Measurements from ENCODE around the gene AFDN.

Gene AFDN

DNA sequence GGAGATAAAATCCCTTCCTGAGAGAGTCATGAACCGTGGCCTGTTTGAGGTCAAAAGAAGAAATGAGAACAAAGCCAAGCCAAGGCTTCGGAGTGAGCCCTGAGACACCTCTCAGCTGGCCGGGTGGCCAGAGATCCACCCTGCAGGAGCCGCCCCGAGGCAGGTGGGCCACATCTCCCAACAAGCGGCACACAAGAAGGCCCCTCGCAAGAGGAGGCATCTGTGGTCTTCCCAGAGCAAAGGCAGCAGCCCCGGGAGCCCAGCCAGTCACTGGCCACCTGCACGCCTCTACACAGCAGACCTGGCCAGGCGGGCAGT lies 30.9 kb upstream of the AFDN start:
- in situ Hi-C loops (cut with HindIII; ENCODE audit: low sequenced_read_pairs), result no loop called here

DNA sequence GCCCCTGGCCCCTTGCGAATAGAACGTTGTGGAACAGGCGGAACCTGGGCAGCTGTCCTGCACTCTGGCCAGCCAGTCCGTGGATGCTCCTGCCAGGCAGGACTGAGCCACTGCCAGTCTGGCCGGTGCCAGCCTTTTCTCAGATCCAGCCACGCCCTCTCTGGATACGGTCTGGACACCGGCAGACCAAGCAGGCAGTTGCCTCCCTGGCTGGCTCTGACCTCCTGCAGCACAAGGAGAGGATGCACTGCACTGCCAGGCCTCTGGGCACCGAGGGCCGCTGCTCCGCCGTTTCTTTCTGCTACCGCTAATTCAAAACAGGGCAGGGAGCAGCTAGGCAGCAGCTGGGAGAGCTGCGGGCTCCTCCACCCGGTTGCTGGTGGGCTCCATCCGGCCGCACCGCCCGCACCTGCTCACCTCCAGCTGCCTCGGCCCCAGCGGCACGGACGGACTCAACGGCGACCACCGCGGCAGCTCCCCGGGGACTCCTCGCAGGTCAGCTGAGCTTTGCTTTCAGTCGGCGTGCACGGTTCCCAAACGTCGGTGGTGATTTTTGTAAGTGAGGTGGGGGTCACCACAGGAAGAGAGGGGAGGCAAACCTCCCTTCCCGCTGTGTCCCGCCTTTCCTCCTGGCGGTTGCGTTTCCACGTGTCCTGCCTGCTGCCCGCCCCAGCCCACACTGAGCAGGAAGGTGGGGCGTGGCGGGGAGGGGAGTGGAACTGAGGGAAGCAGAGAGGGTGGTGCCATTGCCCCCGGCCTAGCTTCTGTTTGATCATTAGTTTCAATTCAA lies 30.3 kb upstream of the AFDN start:
- in situ Hi-C loops (cut with HindIII; ENCODE audit: low sequenced_read_pairs), result no loop called here

DNA sequence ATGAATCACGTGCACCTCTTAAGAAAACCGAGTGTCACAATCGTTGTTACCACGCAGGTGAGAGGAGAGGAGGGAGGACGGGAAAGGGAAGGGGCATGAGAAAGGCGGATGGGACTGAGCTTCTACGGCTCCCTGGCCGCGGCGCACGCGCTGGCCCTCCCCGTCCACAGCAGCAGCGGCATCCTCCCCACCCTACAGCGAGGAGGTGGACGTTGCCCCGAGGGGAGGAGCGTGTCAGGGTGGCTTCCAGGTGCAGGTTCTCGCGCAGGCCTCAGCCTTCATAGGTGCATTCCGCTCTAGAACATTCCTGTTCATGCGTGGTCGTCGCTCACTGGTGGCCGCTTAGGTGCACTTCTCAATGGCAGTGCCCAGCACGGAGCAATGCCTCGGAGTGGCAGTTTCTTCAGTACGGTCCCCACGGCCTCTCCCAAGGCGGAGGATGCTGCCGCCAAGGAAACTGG lies 29.7 kb upstream of the AFDN start:
- in situ Hi-C loops (cut with HindIII; ENCODE audit: low sequenced_read_pairs), result no loop called here

DNA sequence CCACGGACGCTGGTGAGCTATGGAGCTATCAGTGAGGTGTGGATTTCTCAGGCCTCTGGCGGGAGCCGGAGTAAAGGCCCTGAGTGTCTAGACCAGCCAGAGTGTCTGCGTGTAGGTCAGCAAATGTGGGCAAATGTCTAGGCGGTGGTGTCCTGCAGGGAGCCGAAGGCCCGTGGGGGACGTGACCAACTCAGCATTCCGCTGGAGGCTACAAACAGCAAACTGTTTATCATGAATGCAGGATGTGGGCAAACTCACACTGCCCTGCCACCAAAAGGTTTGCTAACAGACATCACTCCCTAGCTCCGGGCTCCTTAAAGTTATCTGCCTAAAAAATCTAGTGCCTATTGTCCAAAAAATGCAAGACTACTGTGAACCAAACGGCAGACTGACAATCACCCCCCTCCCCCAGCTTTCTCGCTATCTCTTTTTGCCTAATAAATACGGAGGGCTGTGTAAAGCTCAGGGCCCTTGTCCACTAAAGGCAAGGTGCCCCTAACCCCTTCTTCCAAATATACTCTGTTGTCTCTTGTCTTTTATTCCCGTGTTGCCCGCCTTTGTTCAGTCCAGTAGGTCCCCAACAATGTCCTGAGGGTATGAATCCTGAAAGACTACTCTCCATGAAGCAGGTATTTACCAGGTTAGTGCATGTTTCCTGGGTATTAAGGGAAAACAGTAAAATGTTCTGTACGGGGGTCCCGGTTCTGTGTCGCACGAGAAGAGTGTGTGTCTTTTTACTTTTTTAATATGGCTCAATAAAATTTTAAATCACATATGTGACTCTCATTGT lies 29.0 kb upstream of the AFDN start:
- in situ Hi-C loops (cut with HindIII; ENCODE audit: low sequenced_read_pairs), result no loop called here

DNA sequence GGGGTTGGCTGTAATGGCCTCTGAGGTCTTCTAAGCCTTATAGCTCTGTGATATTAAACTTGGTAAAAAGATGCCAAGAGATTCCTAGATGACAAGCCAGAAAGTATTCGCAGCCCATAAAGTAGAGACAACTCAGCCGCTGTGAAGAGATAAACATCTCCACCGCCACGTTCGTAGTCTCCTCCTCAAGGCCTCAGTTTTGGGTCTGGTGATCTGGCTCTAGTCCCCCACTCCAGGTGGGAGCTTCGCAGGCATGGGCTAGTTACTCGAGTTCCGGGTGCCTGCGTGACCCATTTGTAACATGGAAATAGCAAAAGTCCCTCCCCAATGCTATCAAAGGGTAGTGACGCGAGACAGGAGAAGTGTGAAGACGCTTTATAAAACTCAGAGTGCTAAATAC lies 28.3 kb upstream of the AFDN start:
- in situ Hi-C loops (cut with HindIII; ENCODE audit: low sequenced_read_pairs), result no loop called here

DNA sequence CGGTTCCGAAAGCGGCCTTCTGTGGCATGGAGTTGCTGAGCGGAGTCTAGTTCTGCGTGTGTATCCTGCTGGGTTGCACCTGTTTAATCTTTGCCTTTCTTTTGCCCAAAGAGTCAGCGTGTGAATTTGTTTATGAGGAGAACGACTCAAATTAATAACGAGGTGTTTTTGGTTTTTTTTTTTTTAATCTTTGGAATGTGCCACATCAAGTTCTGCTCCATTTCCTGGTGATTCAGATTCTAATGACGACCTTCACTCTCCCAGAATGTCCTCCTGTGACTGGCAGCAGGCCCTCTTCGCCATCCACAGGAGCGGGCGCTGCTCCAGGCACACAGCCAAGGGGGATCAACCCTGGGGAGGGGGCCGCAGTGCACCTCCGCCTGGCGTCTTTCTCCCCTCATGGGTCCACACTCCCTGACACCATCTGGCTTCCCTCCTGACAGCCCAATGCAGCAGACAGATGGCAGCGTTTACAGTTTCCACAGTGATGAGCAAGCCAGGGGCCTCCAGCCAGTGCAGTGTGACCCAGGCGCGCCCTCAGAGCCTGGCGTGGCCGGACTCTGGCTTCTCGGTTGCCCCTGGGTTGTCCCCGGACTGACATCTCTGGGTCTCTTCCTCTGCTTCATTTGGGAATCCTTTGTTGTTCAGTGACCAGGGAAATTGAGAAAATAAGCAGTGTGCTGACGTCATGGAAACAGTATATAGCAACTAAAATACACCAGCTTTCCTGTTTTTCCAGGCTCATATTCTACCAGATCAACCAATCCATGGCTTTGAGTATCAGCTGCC lies 27.5 kb upstream of the AFDN start:
- in situ Hi-C loops (cut with HindIII; ENCODE audit: low sequenced_read_pairs), result no loop called here

DNA sequence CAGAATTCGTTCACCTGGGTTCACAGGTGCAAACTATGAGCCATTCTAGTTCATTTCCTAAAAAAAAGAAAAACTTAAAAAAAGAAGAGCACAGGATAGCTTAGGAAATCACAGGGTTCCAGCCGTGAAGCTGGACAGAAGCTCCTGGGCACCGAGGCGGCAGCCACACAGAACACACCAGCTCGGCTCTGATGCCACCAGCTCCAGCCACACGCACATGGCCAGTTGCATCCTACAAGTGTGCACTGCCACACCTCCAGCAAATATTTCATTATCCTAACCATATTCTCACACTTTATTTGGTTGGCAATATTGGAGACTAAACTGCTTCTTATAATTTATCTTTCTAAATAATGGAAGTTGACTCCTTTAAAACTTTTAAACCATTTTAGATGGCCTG lies 26.2 kb upstream of the AFDN start:
- in situ Hi-C loops (cut with HindIII; ENCODE audit: low sequenced_read_pairs), result no loop called here

DNA sequence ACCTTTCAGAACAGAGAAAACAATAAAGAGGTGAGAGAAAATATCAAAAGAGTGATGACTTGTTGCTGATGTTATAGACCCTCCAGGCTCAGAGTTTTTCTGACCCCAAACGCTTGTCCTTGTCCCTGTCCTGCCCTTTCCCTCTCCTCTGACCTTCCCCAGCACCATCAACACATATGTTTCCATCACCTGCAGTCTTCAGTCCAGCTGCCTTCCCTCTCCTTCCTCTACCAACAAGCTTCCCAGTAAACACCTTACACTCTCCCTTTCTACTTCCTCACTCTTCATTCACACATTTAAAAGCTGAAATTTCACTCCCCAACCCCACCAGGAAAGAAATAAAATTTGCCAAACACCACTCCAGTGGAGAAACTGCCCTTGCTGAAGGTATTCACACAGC lies 25.4 kb upstream of the AFDN start:
- in situ Hi-C loops (cut with HindIII; ENCODE audit: low sequenced_read_pairs), result no loop called here

DNA sequence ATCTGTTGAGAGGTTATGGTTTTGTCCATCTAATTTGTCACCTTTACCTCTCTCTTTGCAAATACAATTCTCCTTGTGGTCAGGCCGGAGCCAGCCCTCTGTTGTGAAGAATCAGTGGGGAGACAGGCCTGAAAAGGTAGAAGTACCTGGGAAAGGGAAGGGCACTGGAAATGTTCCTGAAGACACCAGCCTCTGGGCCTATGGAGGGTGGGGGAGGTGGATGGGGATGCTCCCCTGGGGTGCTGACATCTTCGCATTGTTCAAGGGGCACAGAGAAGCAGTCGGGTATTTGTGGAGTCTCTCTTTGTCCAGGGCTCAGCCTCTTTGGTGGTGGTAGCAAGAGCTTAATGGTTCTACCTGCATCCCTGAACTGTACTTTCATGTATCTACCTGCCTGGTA lies 24.4 kb upstream of the AFDN start:
- in situ Hi-C loops (cut with HindIII; ENCODE audit: low sequenced_read_pairs), result no loop called here

DNA sequence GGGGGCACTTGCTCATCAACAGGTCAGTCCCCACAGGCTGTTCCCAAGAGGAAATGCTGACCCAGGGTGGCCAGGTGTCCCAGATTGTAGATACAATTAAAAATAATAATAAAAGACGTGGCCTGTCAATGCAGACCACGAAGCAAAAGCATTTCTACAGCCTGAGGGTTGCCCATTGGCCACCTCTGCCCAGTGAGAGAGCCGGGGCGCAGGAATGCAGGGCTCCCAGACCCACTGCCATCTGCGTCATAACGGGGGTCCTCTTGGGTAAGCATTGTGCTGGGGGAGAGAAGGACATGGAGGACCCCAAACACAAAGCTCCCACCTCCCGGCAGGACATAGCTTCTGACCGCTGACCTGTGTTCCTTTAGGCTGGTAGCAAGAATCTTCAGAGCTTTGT lies 22.9 kb upstream of the AFDN start:
- in situ Hi-C loops (cut with HindIII; ENCODE audit: low sequenced_read_pairs), result no loop called here

DNA sequence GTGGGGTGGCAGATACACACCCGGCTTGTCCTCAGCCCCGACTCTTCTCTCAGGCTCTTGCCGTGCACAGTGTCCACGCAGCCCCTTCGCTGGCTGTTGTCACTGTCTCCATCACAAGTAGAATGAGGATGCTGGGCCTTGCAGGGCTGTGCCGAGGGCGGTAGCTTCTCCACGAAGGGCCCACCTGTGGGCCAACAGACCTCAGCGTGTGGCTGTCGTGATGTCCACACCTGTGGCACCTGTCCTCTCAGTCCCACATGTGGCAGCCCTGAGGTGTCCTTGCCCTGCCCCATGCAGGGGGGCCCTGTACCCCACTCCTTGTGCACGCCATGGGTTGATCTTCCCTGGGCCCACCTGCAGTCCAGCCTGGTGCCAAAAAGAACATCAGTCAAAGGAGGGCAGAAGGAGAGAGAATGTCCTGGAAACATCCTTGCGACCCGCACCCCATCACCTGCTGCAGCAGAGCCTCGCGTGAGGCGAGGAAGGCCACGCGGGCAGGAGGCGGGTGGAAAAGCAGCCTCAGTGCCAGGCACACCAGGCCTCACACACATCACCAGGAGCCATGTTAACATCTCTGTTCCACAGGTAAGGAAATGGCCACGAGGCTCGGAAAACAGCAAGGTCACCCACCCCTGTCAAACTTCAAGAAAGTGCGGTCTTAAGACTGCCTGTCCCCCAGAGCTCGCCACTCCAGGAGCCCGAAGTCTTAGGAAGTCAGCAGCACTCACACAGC lies 22.3 kb upstream of the AFDN start:
- in situ Hi-C loops (cut with HindIII; ENCODE audit: low sequenced_read_pairs), result no loop called here

DNA sequence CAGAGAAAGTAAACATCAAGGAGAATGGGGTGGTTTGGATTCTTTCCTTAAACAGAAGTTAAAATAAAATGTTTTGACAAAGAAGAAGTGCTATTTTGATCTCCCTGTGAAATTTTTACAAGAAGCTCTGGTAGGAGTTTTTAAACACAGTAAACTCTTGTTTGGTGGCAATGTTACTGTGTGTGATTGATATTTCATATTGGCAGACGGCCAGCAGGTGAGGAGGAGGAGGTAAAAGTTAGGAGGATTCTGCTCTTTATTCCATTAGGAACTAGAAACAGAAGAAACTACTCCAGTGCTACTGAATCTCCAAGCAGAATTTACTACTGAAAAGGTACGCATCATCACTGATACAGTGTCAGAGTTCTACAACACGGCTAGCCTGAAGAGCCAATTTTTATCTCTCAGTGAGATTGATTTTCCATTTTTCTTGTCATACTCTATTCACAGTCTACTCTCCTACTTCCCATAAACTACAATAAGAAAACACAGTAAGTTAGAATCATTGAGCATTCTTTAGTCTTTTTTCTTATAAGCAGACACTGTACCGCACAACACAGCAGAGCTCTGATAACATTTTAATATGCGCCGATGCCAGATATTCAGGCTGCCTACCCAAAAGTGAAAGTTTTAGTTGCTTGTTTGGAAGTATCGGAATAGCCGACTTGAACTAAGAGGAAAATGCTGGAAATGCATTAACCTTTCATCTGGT lies 21.2 kb upstream of the AFDN start:
- in situ Hi-C loops (cut with HindIII; ENCODE audit: low sequenced_read_pairs), result no loop called here

DNA sequence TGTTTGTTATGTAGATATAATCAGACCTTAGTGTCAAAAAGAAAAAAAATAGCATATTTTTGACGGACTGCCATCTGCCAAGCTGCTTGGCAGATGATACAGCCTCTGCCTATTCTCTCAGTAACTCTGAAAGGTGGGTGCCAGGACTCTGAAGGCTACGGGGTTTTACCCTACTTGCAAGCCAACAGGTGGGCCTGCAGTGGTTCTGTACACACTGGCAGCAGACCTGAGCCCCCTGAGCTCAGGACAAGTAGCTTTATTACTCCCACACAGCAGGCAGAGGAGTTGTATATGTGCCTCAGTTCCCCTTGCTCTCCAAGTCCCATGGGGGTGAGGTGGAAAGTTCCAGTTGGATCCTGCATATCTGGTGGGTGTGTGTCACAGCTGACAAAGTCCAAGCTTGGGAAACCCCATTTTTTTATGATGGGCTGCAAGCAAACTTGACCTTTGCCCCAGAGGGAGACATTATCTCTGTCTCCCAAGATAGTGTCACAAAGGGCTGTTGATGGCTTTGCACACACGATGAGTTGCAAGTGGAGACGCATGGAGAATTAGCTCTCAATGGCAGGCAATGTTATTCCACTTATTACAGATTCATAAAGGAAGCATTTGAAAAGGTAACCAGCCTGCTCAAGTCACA lies 20.5 kb upstream of the AFDN start:
- in situ Hi-C loops (cut with HindIII; ENCODE audit: low sequenced_read_pairs), result no loop called here

DNA sequence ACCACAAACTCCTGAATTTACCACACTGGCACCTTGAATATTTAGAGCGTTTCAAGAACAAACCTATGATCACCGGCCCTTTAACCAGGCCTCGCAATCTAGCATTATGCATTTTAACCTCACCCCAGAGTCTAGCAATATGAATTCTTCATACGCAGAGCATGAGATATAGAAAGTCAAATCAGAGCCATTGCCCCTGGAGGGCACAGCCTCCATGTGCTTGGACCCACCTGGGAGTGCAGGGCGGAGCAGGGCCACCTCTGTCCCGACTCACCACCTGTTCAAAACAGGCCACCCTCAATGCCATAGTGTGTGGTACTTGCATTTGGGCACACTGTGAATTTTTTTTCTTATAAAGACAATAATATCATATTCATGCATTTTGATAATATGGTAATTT lies 19.5 kb upstream of the AFDN start:
- in situ Hi-C loops (cut with HindIII; ENCODE audit: low sequenced_read_pairs), result no loop called here

DNA sequence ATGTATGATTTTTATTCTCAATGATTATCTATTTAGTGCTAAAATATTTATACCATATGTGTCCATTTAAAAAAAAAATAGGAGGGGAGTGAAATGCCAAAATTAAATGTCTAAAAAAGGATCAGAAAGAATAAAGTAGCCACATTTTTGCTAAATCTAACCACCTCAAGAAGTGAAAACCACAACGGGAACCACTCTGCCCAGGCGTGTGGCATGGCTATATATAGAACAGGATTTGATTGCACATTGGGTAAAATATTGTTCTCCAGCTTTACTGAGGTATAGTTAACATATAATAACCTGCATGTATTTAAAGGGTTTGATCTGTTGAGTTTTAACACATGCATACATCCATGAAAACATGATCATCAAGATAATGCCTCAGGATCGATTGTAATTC lies 19.0 kb upstream of the AFDN start:
- in situ Hi-C loops (cut with HindIII; ENCODE audit: low sequenced_read_pairs), result no loop called here

DNA sequence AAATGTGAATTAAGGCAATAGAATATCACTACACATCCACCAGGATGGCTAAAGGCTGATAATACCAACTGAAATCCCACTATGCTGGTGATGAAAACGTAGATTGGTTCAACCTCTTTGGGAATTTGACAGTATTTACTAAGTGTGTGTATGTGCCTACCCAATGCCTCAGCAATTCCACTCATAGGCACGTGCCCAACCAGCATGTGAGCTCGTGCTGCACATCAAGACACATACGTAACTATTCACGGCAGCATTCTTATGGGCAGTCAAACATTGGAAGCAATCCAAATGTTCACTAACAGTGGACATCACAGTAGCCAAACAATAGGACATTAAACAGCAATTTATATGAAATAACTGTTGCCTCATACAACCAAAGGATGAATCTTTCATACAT lies 15.7 kb upstream of the AFDN start:
- in situ Hi-C loops (cut with HindIII; ENCODE audit: low sequenced_read_pairs), result no loop called here

DNA sequence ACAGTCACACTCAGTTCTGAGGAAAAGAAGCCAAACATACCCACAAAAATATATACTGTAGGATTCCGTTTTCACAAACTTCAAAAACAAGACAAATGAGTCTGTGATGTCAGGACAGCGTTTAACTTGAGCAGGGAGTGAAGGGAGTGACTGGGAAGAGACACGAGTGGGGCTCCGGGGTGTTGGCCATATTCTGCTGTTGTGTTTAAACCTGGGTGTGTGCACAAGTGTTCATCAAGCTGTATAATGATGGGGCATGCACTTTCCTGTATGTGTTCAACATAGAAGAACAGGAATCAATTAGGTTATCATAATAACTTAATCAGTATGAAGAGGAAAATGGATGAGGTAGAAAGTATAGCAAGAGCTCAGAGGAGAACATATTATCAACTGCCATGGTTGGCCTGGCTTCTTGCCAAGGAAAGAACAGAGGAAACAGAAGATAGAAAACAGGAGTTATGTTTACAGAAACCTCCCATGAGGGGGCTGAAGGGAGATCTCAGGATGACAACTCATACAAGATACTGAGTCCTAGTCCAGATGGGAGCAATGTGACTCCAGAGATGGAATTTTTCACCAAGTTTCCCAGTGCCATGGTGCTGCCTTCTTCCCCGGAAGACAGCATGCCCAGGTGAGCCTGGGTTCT lies 15.1 kb upstream of the AFDN start:
- in situ Hi-C loops (cut with HindIII; ENCODE audit: low sequenced_read_pairs), result no loop called here

DNA sequence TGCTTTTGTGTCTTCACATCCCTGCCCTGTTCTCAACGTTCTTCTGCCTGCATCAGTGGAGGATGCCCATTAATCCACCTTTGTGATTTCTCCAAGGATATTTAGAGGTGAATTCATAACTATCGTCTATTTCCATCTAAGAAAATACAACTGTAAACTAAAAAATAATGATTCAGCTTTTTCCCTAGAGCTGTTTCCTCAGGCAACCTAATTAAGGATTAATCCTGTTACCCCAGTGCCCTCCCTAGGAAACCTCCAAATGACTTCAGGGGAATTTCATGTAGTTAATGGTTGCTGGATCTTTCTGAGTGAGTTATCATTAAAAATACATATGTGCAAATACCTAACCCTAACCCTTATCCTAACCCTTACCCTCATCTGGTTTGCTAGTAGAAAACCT lies 14.6 kb upstream of the AFDN start:
- in situ Hi-C loops (cut with HindIII; ENCODE audit: low sequenced_read_pairs), result no loop called here

DNA sequence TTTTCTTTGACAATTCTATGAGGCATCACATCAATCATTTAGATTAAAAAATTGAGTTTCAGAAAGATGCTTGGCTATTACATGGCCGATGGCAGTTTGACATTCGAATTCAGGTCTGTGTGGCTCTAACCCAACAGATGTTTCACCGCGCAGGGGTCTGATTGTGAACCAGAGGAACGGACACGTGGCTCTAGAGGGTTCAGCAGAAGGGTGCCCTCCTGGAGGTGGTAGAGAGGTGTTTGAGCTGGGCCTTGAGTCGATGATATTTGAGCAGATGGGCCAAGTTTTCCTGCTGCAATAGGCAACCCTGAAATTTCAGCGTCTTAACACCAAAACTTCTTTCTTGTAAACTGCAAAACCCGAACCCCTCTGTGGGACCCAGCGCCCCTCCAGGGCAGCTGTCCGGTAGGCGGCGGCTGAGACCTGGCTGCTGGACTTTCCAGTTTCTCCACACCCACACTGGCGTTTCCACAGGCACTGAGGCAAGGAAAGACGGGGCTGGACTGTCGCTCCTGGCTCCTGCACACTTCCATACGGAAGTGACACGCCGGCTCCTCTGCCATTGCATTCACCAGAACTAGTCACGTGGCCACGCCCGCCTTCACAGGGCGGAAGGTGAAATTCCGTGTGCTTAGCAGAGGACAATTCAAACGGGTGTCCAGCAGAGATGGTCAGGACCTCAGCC lies 11.3 kb upstream of the AFDN start:
- in situ Hi-C loops (cut with HindIII; ENCODE audit: low sequenced_read_pairs), result no loop called here
